ENCODE results near the gene LRRC7.

- no peak for TF ChIP-seq CTCF (conservative IDR thresholded peaks at IDR 0.05; ENCODE audit: low read depth in 2 of 2)
- no peak for TF ChIP-seq EZH2phosphoT487 (IDR thresholded peaks at IDR 0.05; ENCODE audit: unreplicated experiment)
- no peak for TF ChIP-seq POLR2AphosphoS5 (IDR thresholded peaks at IDR 0.05; ENCODE audit: low read depth)
- TF ChIP-seq REST (IDR thresholded peaks at IDR 0.05; ENCODE audit: unreplicated experiment): no peak
These were observed 179.5 kb downstream of the LRRC7 start for GRCh38 chr1:69747207-69747606.
